Measurements from ENCODE around the gene EMP3. TPM values are rescaled to one million over a fixed set of nuclear protein-coding genes. Genes with fewer than 3 reads are reported as not detected.

EMP3 gene
- total and polyA plus RNA-seq, 9 of the 15 experiments (the other 6 are each of a cell fraction or from before 2014, with no cell fraction given), result 123 to 386 (median 296) TPM

DNA sequence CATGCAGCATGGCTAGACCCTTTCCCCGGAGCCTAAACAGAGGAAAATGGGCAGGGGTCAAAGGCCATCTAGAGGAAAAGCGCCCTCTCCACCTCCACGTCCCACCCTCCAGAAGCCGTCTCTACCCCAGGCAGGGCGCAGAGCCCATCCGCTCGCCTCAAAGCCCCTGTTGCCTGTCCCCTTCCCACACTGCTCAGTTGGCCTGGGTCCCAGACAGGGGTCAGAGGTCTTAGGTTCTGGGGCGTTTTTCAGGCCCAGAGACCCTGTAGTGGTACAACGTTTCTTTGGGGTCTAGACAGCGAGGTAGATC, 38.1 kb downstream of the EMP3 start (continued):
- TF ChIP-seq, protein P1, sequence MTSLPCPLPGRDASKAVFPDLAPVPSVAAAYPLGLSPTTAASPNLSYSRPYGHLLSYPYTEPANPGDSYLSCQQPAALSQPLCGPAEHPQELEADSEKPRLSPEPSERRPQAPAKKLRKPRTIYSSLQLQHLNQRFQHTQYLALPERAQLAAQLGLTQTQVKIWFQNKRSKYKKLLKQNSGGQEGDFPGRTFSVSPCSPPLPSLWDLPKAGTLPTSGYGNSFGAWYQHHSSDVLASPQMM (CRISPR knock-in tag; IDR thresholded peaks at IDR 0.05), result no peak
- TF ChIP-seq SMARCA5 (IDR thresholded peaks at IDR 0.05), result no peak

DNA sequence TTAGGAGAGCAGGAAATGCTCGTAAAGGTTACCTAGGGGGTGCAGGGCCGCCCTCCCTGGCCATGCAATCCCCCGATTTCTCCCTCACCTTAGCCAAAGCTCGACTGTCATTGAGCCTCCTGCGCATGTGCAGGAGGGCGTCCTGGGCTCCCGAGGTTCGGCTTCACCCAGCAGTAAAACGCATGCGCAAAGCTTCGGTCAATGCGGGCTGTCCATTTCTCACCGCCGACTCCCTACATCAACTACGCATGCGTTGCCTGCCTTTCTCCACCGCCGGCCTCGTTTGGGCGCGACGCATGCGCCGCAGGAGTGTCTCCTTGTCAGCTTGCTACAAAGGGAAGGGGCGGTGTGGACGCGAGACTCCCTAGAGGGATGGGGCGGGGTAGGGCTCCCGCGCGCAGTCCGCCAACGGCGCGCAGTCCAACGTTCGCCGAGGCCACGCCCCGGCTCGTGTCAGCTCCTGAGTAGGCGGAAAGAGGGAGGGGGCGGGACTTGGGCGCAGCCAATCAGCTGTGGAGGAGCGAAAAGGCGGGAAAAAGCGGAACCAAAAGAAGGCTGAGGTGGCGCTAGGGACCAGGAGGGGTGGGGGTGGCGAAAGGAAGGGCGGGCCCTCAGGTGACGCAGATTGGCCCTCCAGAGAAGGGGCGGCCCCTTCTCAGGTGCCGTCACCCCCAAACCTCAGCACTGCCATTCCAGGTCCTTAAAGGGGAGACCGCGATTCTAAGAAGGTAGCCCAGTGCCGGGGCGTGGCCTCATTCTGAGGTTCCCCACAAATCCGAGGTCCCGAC, 38.7 kb downstream of the EMP3 start, which contains the start of the genes SYNGR4 and TMEM143:
Gene SYNGR4 (plus strand): TSS at position 558 of the 788 bp plus-strand sequence. CDS start 1,476 bp downstream, outside the sequence.
Gene TMEM143 (minus strand): TSS at position 131 of the 788 bp plus-strand sequence. CDS start 20 bp downstream, at position 111.
- Histone ChIP-seq H3K79me2 (ENCODE audit: control insufficient read depth, insufficient read depth, low read length) (peaks cover 4% of the 10 kb centered on the region; the same call in 1 of the 3 replicates), H4K20me1 (replicated peaks; ENCODE audit: control insufficient read depth, insufficient read depth, low read length) (no peaks in the 10 kb centered on the region), H3K4me2 (ENCODE audit: insufficient read depth, low read length) (peak within 1 kb of the TSS; percentile 98), H3K9ac (ENCODE audit: insufficient read depth in 1 of 2, low read depth in 2 of 2, low read length in 2 of 2) (peak within 1 kb of the TSS; percentile 93 to 96), H3K27me3 (ENCODE audit: control insufficient read depth in 2 of 2, insufficient read depth in 2 of 2, low read length in 2 of 2) (no peaks in the 10 kb centered on the region), H3K36me3 (ENCODE audit: control insufficient read depth, insufficient read depth, low read length) (peaks cover 3% of the 10 kb centered on the region; the same call in 2 of the 3 replicates), H3K9me3 (replicated peaks; ENCODE audit: control insufficient read depth, insufficient read depth, low read depth, low read length) (no peaks in the 10 kb centered on the region), H3K4me3 (peak within 1 kb of the TSS; percentile 52), H3K27ac (ENCODE audit: extremely low read depth, low read depth, low read length) (peak within 1 kb of the TSS; percentile 96), H3K9me1 (ENCODE audit: control insufficient read depth, insufficient read depth, low read length) (no peaks in the 10 kb centered on the region), H3K4me1 (replicated peaks in 1 of 2; ENCODE audit: control insufficient read depth in 2 of 2, insufficient read depth in 2 of 2, low read length in 2 of 2) (peaks cover 8 to 29% of the 10 kb centered on the region in 2 experiments), H2AFZ (ENCODE audit: low read depth, low read length) (peak within 1 kb of the TSS; percentile 93)
- intact Hi-C loops (cut with micrococcal nuclease) (loop anchor here (2.0 to 5.0 kb wide), 3 partner anchors 27 to 42 kb away; partner anchors contain the start of gene KDELR1), in situ Hi-C loops (cut with MboI) (no loop called here)
- POLR2A ChIA-PET, result interaction anchor here (0.6 to 2.5 kb wide), 14 partner anchors 9 to 357 kb away, joined by 3 to 13 read pairs (median 4); partner anchors contain the start of gene KDELR1
- FAIRE-seq (peak; percentile 100), DNase-seq (ENCODE audit: extremely low read depth in 1 of 4, low spot score in 3 of 4) (peak; percentile 98 to 100 (median 99)), ATAC-seq (peak; percentile 95)
- CTCF ChIA-PET (ENCODE audit: low intra/inter-chr PET ratio), result no interaction called here
- 0% methylated on average over 47 of the region's 59 CpGs for WGBS (ENCODE audit: insufficient coverage, low coverage, missing lambda C conversion rate)
- no TSS peak for BruUV-seq (replicated peaks)
- no peak for TF ChIP-seq TCF7L2 (IDR thresholded peaks at IDR 0.05; ENCODE audit: low read depth, low read length)
- peak; percentile 71 for TF ChIP-seq RNF2 (IDR thresholded peaks at IDR 0.05)
- no peak for TF ChIP-seq SAP30 (IDR thresholded peaks at IDR 0.05; ENCODE audit: borderline replicate concordance, insufficient read depth, low read depth, low read length, poor library complexity, severe bottlenecking)
- TF ChIP-seq NCOA6 (IDR thresholded peaks at IDR 0.05), result no peak
- TF ChIP-seq TEAD1 (CRISPR knock-in tag; IDR thresholded peaks at IDR 0.05), result no peak
- no peak for TF ChIP-seq ZNF311 (CRISPR knock-in tag; IDR thresholded peaks at IDR 0.05)
- TF ChIP-seq CHCHD3 (CRISPR knock-in tag; IDR thresholded peaks at IDR 0.05), result 0 out of 2 replicates have a peak, but pooled peaks have one; percentile 55
- TF ChIP-seq SIN3A (IDR thresholded peaks at IDR 0.05; ENCODE audit: borderline replicate concordance in 2 of 2, control insufficient read depth in 1 of 2, low read depth in 2 of 2, low read length in 2 of 2), result no peak
- TF ChIP-seq, protein P2, sequence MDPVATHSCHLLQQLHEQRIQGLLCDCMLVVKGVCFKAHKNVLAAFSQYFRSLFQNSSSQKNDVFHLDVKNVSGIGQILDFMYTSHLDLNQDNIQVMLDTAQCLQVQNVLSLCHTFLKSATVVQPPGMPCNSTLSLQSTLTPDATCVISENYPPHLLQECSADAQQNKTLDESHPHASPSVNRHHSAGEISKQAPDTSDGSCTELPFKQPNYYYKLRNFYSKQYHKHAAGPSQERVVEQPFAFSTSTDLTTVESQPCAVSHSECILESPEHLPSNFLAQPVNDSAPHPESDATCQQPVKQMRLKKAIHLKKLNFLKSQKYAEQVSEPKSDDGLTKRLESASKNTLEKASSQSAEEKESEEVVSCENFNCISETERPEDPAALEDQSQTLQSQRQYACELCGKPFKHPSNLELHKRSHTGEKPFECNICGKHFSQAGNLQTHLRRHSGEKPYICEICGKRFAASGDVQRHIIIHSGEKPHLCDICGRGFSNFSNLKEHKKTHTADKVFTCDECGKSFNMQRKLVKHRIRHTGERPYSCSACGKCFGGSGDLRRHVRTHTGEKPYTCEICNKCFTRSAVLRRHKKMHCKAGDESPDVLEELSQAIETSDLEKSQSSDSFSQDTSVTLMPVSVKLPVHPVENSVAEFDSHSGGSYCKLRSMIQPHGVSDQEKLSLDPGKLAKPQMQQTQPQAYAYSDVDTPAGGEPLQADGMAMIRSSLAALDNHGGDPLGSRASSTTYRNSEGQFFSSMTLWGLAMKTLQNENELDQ (CRISPR knock-in tag; IDR thresholded peaks at IDR 0.05; ENCODE audit: borderline replicate concordance), result no peak
- no peak for TF ChIP-seq ATF1 (CRISPR knock-in tag; IDR thresholded peaks at IDR 0.05)
- peak; percentile 87 for TF ChIP-seq ATF1 (tag; IDR thresholded peaks at IDR 0.05)
- TF ChIP-seq ZNF699 (CRISPR knock-in tag; IDR thresholded peaks at IDR 0.05; ENCODE audit: insufficient replicate concordance), result no peak
- peak; percentile 66 for TF ChIP-seq HMGN3 (IDR thresholded peaks at IDR 0.05; ENCODE audit: borderline replicate concordance, extremely low read depth, insufficient read length, low read depth, low read length)
- no peak for TF ChIP-seq LARP7 (IDR thresholded peaks at IDR 0.05)
- no peak for TF ChIP-seq WHSC1 (IDR thresholded peaks at IDR 0.05; ENCODE audit: low read length)
- TF ChIP-seq ARHGAP35 (IDR thresholded peaks at IDR 0.05; ENCODE audit: partially characterized antibody), result no peak
- no peak for TF ChIP-seq SMAD2 (IDR thresholded peaks at IDR 0.05; ENCODE audit: low read depth, low read length)

Measured in K562 (cell line).